Stimulated activated CD4-positive, alpha-beta T cell treated with anti-CD3 and anti-CD28 coated beads, Interleukin-2, amount 100 ng/mL, for 24 hours (primary cell): ENCODE results near the gene TLE1.
"Not testable (repeated sequence)": the region's sequence is repeated elsewhere in the genome, so short reads cannot be mapped to it uniquely, and the experiment has no call there.

Experiments used
- DNase-seq, 2 donors: peaks; one replicate each; pipeline ENCODE4 v3.0.0-alpha.2; 2020

TLE1 gene

GRCh38 chr9:81652058-81652687, 37.2 kb downstream of the TLE1 start:
- DNase-seq = no peak

GRCh38 chr9:81650586-81651515, 38.5 kb downstream of the TLE1 start:
- no peak for DNase-seq

- no peak for DNase-seq
Observed at GRCh38 chr9:81649475-81650240, 39.7 kb downstream of the TLE1 start.

GRCh38 chr9:81648891-81649290, 40.5 kb downstream of the TLE1 start:
- no peak for DNase-seq

GRCh38 chr9:81646337-81646736, 43.0 kb downstream of the TLE1 start:
- no peak for DNase-seq

- not testable (repeated sequence) for DNase-seq
Observed at GRCh38 chr9:81644513-81644912, 44.8 kb downstream of the TLE1 start.

- DNase-seq = no peak
Observed at GRCh38 chr9:81637276-81637675, 52.1 kb downstream of the TLE1 start.

GRCh38 chr9:81636255-81636599, 53.1 kb downstream of the TLE1 start:
- DNase-seq = no peak

- DNase-seq = no peak
Observed at GRCh38 chr9:81635521-81636254, 53.7 kb downstream of the TLE1 start.

- no peak for DNase-seq
Observed at GRCh38 chr9:81634915-81635516, 54.3 kb downstream of the TLE1 start.

GRCh38 chr9:81633952-81634854, 55.1 kb downstream of the TLE1 start:
- DNase-seq = no peak

GRCh38 chr9:81632599-81632998, 56.7 kb downstream of the TLE1 start:
- no peak for DNase-seq

GRCh38 chr9:81631218-81631745, 58.1 kb downstream of the TLE1 start:
- no peak for DNase-seq

- DNase-seq = no peak
Observed at GRCh38 chr9:81629440-81629839, 59.9 kb downstream of the TLE1 start.

- no peak for DNase-seq
Observed at GRCh38 chr9:81628897-81629296, 60.5 kb downstream of the TLE1 start.

GRCh38 chr9:81627481-81627880, 61.9 kb downstream of the TLE1 start:
- no peak for DNase-seq

- DNase-seq = no peak
Observed at GRCh38 chr9:81626511-81626910, 62.8 kb downstream of the TLE1 start.

- DNase-seq = no peak
Observed at GRCh38 chr9:81625969-81626368, 63.4 kb downstream of the TLE1 start.

GRCh38 chr9:81623778-81624177, 65.6 kb downstream of the TLE1 start:
- no peak for DNase-seq

GRCh38 chr9:81622471-81623255, 66.7 kb downstream of the TLE1 start:
- DNase-seq = no peak
